ENCODE data around the gene BCL6. TPM values are rescaled to one million over a fixed set of nuclear protein-coding genes. Genes with fewer than 3 reads are reported as not detected.

The BCL6 gene
- total RNA-seq, 6 donors from 2014 or later = 80.4 to 268 (median 119) TPM

- H3K27ac ChIP-seq = no peak overlapping the region
- H3K27me3 ChIP-seq = no peaks in the 10 kb centered on the region
- DNase-seq (no peak), ATAC-seq (ENCODE audit: low FRiP score in 2 of 2) (no peak)
- H3K4me1 ChIP-seq = peaks cover 0 to 2% (median under 1%) of the 10 kb centered on the region in 4 donors
- H3K36me3 ChIP-seq = peaks cover 77 to 100% (median 95%) of the 10 kb centered on the region in 4 donors
- H3K9me3 ChIP-seq = no peaks in the 10 kb centered on the region
- 94 to 99% methylated on average over 12 of the region's 12 CpGs for WGBS, 2 donors
- H3K4me3 ChIP-seq = no peak overlapping the region
- TF ChIP-seq EP300 (IDR thresholded peaks at IDR 0.05) (no peak), CTCF (IDR thresholded peaks at IDR 0.05) (no peak), POLR2AphosphoS5 (IDR thresholded peaks at IDR 0.05) (no peak), POLR2A (IDR thresholded peaks at IDR 0.05) (no peak)
Measured at GRCh38 chr3:187729598-187729997, 15.7 kb downstream of the BCL6 start.

GRCh38 chr3:187728940-187729583, 16.2 kb downstream of the BCL6 start:
- TF ChIP-seq CTCF (IDR thresholded peaks at IDR 0.05) = no peak
- no peak for TF ChIP-seq EP300 (IDR thresholded peaks at IDR 0.05)
- no peak for TF ChIP-seq POLR2AphosphoS5 (IDR thresholded peaks at IDR 0.05)
- TF ChIP-seq POLR2A (IDR thresholded peaks at IDR 0.05) = no peak
- no peak overlapping the region for H3K4me3 ChIP-seq
- peaks cover 82 to 100% (median 96%) of the 10 kb centered on the region in 4 donors for H3K36me3 ChIP-seq
- H3K27me3 ChIP-seq = no peaks in the 10 kb centered on the region
- H3K4me1 ChIP-seq = no peaks in the 10 kb centered on the region
- H3K9me3 ChIP-seq = no peaks in the 10 kb centered on the region
- DNase-seq = no peak
- H3K27ac ChIP-seq = no peak overlapping the region
- ATAC-seq (ENCODE audit: low FRiP score in 2 of 2) = no peak
- WGBS, 2 donors = 92 to 95% methylated on average over 11 to 13 of the region's 13 CpGs

- no peak for ATAC-seq (ENCODE audit: low FRiP score in 2 of 2)
- H3K27ac ChIP-seq = no peak overlapping the region
- 95 to 98% methylated on average over 7 to 8 of the region's 8 CpGs for WGBS, 2 donors
Measured at GRCh38 chr3:187728248-187728647, 17.0 kb downstream of the BCL6 start.

GRCh38 chr3:187726564-187726963, 18.7 kb downstream of the BCL6 start:
- H3K4me3 ChIP-seq = no peak overlapping the region
- TF ChIP-seq POLR2AphosphoS5 (IDR thresholded peaks at IDR 0.05) (no peak), CTCF (IDR thresholded peaks at IDR 0.05) (no peak), POLR2A (IDR thresholded peaks at IDR 0.05) (no peak), EP300 (IDR thresholded peaks at IDR 0.05) (no peak)
- DNase-seq (no peak), ATAC-seq (ENCODE audit: low FRiP score in 2 of 2) (no peak)
- 92 to 96% methylated on average over 13 of the region's 13 CpGs for WGBS, 2 donors
- H3K4me1 ChIP-seq = no peaks in the 10 kb centered on the region
- peaks cover 87 to 100% (median 97%) of the 10 kb centered on the region in 4 donors for H3K36me3 ChIP-seq
- H3K27me3 ChIP-seq = no peaks in the 10 kb centered on the region
- H3K9me3 ChIP-seq = no peaks in the 10 kb centered on the region
- H3K27ac ChIP-seq = no peak overlapping the region

More at GRCh38 chr3:187728248-187728647, 17.0 kb downstream of the BCL6 start:
- no peaks in the 10 kb centered on the region for H3K27me3 ChIP-seq
- H3K36me3 ChIP-seq = peaks cover 86 to 100% (median 98%) of the 10 kb centered on the region in 4 donors
- no peaks in the 10 kb centered on the region for H3K9me3 ChIP-seq
- DNase-seq = no peak
- H3K4me1 ChIP-seq = no peaks in the 10 kb centered on the region
- no peak overlapping the region for H3K4me3 ChIP-seq
- TF ChIP-seq POLR2AphosphoS5 (IDR thresholded peaks at IDR 0.05) = no peak
- no peak for TF ChIP-seq POLR2A (IDR thresholded peaks at IDR 0.05)
- no peak for TF ChIP-seq EP300 (IDR thresholded peaks at IDR 0.05)
- TF ChIP-seq CTCF (IDR thresholded peaks at IDR 0.05) = no peak
